Activated naive CD8-positive, alpha-beta T cell treated with anti-CD3 and anti-CD28 coated beads, Interleukin-2, amount 10 ng/mL, durations not matched to agents 7 days and 5 days (primary cell): Measurements from ENCODE around the gene PVALB. TPM values are rescaled to one million over a fixed set of nuclear protein-coding genes. Genes with fewer than 3 reads are reported as not detected.
A peak's percentile ranks its signal among the peaks of the same experiment; 100 is the strongest.

Source experiments
- ATAC-seq: fragments of 150-1000 bp; cut with Tn5 transposase; one replicate; pipeline ENCODE4 v1.10.0; 2021; ENCODE audit warnings: low read depth, moderate library complexity
- POLR2A ChIA-PET: fragments of 350-600 bp; sonication (Branson Sonifier 250); formaldehyde crosslinking; loops from one replicate; lab custom pipeline; 2021; ENCODE audit warnings: antibody characterized with exemption; lab: Charles Lee
- DNase-seq: peaks from one replicate; pipeline ENCODE4 v3.0.0; 2021
- H3K27ac Mint-ChIP-seq: one replicate; pipeline ENCODE4 v1.8.0; 2022; ENCODE audit warnings: mild to moderate bottlenecking, mixed read lengths
- H3K27me3 Mint-ChIP-seq: one replicate; pipeline ENCODE4 v1.8.0; 2022; ENCODE audit warnings: mild to moderate bottlenecking, moderate library complexity, mixed read lengths
- H3K36me3 Mint-ChIP-seq: one replicate; pipeline ENCODE4 v1.8.0; 2021; ENCODE audit warnings: mild to moderate bottlenecking, mixed read lengths
- H3K4me1 Mint-ChIP-seq: one replicate; pipeline ENCODE4 v1.8.0; 2021; ENCODE audit warnings: mixed read lengths
- H3K4me3 Mint-ChIP-seq: one replicate; pipeline ENCODE4 v1.8.0; 2022; ENCODE audit warnings: mild to moderate bottlenecking, moderate library complexity, mixed read lengths
- H3K9me3 Mint-ChIP-seq: one replicate; pipeline ENCODE4 v1.8.0; 2021; ENCODE audit warnings: mixed read lengths
- total RNA-seq, 2 experiments: library from RNA; stranded (reverse); gene quantifications; one replicate each; pipeline ENCODE4 v1.2.3, GENCODE V29; 2021

PVALB gene
- total RNA-seq, 2 experiments from 2014 or later, result not detected

GRCh38 chr22:36835903-36836302 lies 19.1 kb upstream of the PVALB start:
- Mint-ChIP-seq H3K4me1 (peaks cover 6% of the 10 kb centered on the region), H3K9me3 (peaks cover 12% of the 10 kb centered on the region), H3K4me3 (no peak overlapping the region), H3K27me3 (peaks cover 41% of the 10 kb centered on the region), H3K27ac (no peak overlapping the region), H3K36me3 (peaks cover 5% of the 10 kb centered on the region)
- DNase-seq (no peak), ATAC-seq (no peak)
- POLR2A ChIA-PET, result no interaction called here

- peaks cover 6% of the 10 kb centered on the region for H3K9me3 Mint-ChIP-seq
- no peak overlapping the region for H3K27ac Mint-ChIP-seq
- peaks cover 3% of the 10 kb centered on the region for H3K36me3 Mint-ChIP-seq
- POLR2A ChIA-PET, result no interaction called here
- DNase-seq (no peak), ATAC-seq (no peak)
- H3K27me3 Mint-ChIP-seq, result peaks cover 50% of the 10 kb centered on the region
- peaks cover 26% of the 10 kb centered on the region for H3K4me1 Mint-ChIP-seq
- no peak overlapping the region for H3K4me3 Mint-ChIP-seq
Measured at GRCh38 chr22:36833073-36833472, 16.2 kb upstream of the PVALB start.

- Mint-ChIP-seq H3K4me3 (no peak overlapping the region), H3K27ac (no peak overlapping the region), H3K36me3 (no peaks in the 10 kb centered on the region), H3K27me3 (peaks cover 45% of the 10 kb centered on the region), H3K4me1 (peaks cover 30% of the 10 kb centered on the region), H3K9me3 (peaks cover 2% of the 10 kb centered on the region)
- POLR2A ChIA-PET, result interaction anchor here (1.0 to 1.4 kb wide), 2 partner anchors 56 to 361 kb away, joined by 3 read pairs; partner anchors contain the start of gene IFT27
- no peak for ATAC-seq
- no peak for DNase-seq
Measured at GRCh38 chr22:36831717-36832116, 14.9 kb upstream of the PVALB start.

- POLR2A ChIA-PET, result interaction anchor here (1.0 to 1.4 kb wide), 2 partner anchors 55 to 361 kb away, joined by 3 read pairs; partner anchors contain the start of gene IFT27
Measured at GRCh38 chr22:36831206-36831605, 14.4 kb upstream of the PVALB start.

GRCh38 chr22:36830601-36831000 lies 13.8 kb upstream of the PVALB start:
- Mint-ChIP-seq H3K27ac (no peak overlapping the region), H3K27me3 (peaks cover 41% of the 10 kb centered on the region), H3K36me3 (no peaks in the 10 kb centered on the region), H3K9me3 (peaks cover 2% of the 10 kb centered on the region), H3K4me1 (peaks cover 30% of the 10 kb centered on the region), H3K4me3 (peak overlapping the region; percentile 29)
- DNase-seq (no peak), ATAC-seq (peak; percentile 70)
- POLR2A ChIA-PET, result interaction anchor here (1.0 to 1.4 kb wide), 2 partner anchors 54 to 360 kb away, joined by 3 read pairs; partner anchors contain the start of gene IFT27

More at GRCh38 chr22:36831206-36831605, 14.4 kb upstream of the PVALB start:
- no peak overlapping the region for H3K27ac Mint-ChIP-seq
- no peaks in the 10 kb centered on the region for H3K36me3 Mint-ChIP-seq
- peaks cover 2% of the 10 kb centered on the region for H3K9me3 Mint-ChIP-seq
- peak overlapping the region; percentile 29 for H3K4me3 Mint-ChIP-seq
- DNase-seq, result no peak
- H3K4me1 Mint-ChIP-seq, result peaks cover 30% of the 10 kb centered on the region
- peaks cover 45% of the 10 kb centered on the region for H3K27me3 Mint-ChIP-seq
- ATAC-seq, result no peak

GRCh38 chr22:36829370-36830002 lies 12.7 kb upstream of the PVALB start:
- peaks cover 2% of the 10 kb centered on the region for H3K9me3 Mint-ChIP-seq
- peaks cover 33% of the 10 kb centered on the region for H3K4me1 Mint-ChIP-seq
- peaks cover 45% of the 10 kb centered on the region for H3K27me3 Mint-ChIP-seq
- DNase-seq (no peak), ATAC-seq (peak; percentile 11)
- no peaks in the 10 kb centered on the region for H3K36me3 Mint-ChIP-seq
- peak overlapping the region; percentile 17 for H3K27ac Mint-ChIP-seq
- POLR2A ChIA-PET, result no interaction called here
- H3K4me3 Mint-ChIP-seq, result no peak overlapping the region

GRCh38 chr22:36828815-36829214 lies 12.0 kb upstream of the PVALB start:
- POLR2A ChIA-PET, result no interaction called here
- peaks cover 33% of the 10 kb centered on the region for H3K4me1 Mint-ChIP-seq

GRCh38 chr22:36826262-36826661 lies 9.4 kb upstream of the PVALB start:
- H3K36me3 Mint-ChIP-seq, result no peaks in the 10 kb centered on the region
- H3K4me3 Mint-ChIP-seq, result no peak overlapping the region
- no peaks in the 10 kb centered on the region for H3K9me3 Mint-ChIP-seq
- DNase-seq (no peak), ATAC-seq (no peak)
- H3K4me1 Mint-ChIP-seq, result peaks cover 30% of the 10 kb centered on the region
- H3K27ac Mint-ChIP-seq, result no peak overlapping the region
- POLR2A ChIA-PET, result no interaction called here
- peaks cover 32% of the 10 kb centered on the region for H3K27me3 Mint-ChIP-seq

More at GRCh38 chr22:36828815-36829214, 12.0 kb upstream of the PVALB start:
- ATAC-seq (peak; percentile 49), DNase-seq (no peak)
- Mint-ChIP-seq H3K27me3 (peaks cover 43% of the 10 kb centered on the region), H3K27ac (no peak overlapping the region), H3K4me3 (no peak overlapping the region), H3K9me3 (no peaks in the 10 kb centered on the region), H3K36me3 (no peaks in the 10 kb centered on the region)

- Mint-ChIP-seq H3K36me3 (no peaks in the 10 kb centered on the region), H3K4me1 (peaks cover 16% of the 10 kb centered on the region)
Measured at GRCh38 chr22:36824655-36825054, 7.8 kb upstream of the PVALB start.

GRCh38 chr22:36823186-36823839 lies 6.5 kb upstream of the PVALB start:
- no peak for DNase-seq
- no peak overlapping the region for H3K4me3 Mint-ChIP-seq
- no peak overlapping the region for H3K27ac Mint-ChIP-seq
- peaks cover 33% of the 10 kb centered on the region for H3K27me3 Mint-ChIP-seq
- POLR2A ChIA-PET, result no interaction called here
- H3K36me3 Mint-ChIP-seq, result no peaks in the 10 kb centered on the region
- H3K9me3 Mint-ChIP-seq, result no peaks in the 10 kb centered on the region
- H3K4me1 Mint-ChIP-seq, result peaks cover 8% of the 10 kb centered on the region
- ATAC-seq, result no peak

More at GRCh38 chr22:36824655-36825054, 7.8 kb upstream of the PVALB start:
- Mint-ChIP-seq H3K4me3 (no peak overlapping the region), H3K27me3 (peaks cover 34% of the 10 kb centered on the region), H3K27ac (peak overlapping the region; percentile 35), H3K9me3 (no peaks in the 10 kb centered on the region)
- POLR2A ChIA-PET, result no interaction called here
- no peak for ATAC-seq
- no peak for DNase-seq

- Mint-ChIP-seq H3K4me1 (peaks cover 7% of the 10 kb centered on the region), H3K27ac (no peak overlapping the region), H3K9me3 (no peaks in the 10 kb centered on the region), H3K36me3 (no peaks in the 10 kb centered on the region), H3K4me3 (no peak overlapping the region), H3K27me3 (peaks cover 40% of the 10 kb centered on the region)
- DNase-seq (no peak), ATAC-seq (no peak)
- POLR2A ChIA-PET, result no interaction called here
Measured at GRCh38 chr22:36822581-36822980, 5.7 kb upstream of the PVALB start.

GRCh38 chr22:36819112-36819511 lies 2.3 kb upstream of the PVALB start:
- DNase-seq, result no peak
- peaks cover 59% of the 10 kb centered on the region for H3K27me3 Mint-ChIP-seq

GRCh38 chr22:36818010-36818642 lies 1.3 kb upstream of the PVALB start:
- Mint-ChIP-seq H3K27ac (no peak overlapping the region), H3K4me1 (peaks cover 3% of the 10 kb centered on the region), H3K36me3 (no peaks in the 10 kb centered on the region), H3K27me3 (peaks cover 67% of the 10 kb centered on the region), H3K9me3 (no peaks in the 10 kb centered on the region), H3K4me3 (no peak overlapping the region)
- POLR2A ChIA-PET, result interaction anchor here (0.5 to 1.1 kb wide), 2 partner anchors 42 to 258 kb away, joined by 3 read pairs; partner anchors contain the start of gene IFT27
- no peak for ATAC-seq
- DNase-seq, result no peak

More at GRCh38 chr22:36819112-36819511, 2.3 kb upstream of the PVALB start:
- no peak for ATAC-seq
- POLR2A ChIA-PET, result no interaction called here
- Mint-ChIP-seq H3K4me1 (peaks cover 3% of the 10 kb centered on the region), H3K36me3 (no peaks in the 10 kb centered on the region), H3K4me3 (no peak overlapping the region), H3K27ac (no peak overlapping the region), H3K9me3 (no peaks in the 10 kb centered on the region)
